ENCODE data around the gene CASK.

- TF ChIP-seq POLR2A (IDR thresholded peaks at IDR 0.05; ENCODE audit: low read depth, low read length) (no peak), TAF1 (IDR thresholded peaks at IDR 0.05; ENCODE audit: borderline replicate concordance, low read depth, low read length) (no peak)
Observed at GRCh38 chrX:41956027-41956426, 32.7 kb upstream of the CASK start.
